NCI-H187 (cell line): ENCODE data around the gene SP2.

Experiments used
- DNase-seq, 2 experiments: peaks; one replicate each; lab custom pipeline; 2025; lab: John Stamatoyannopoulos, UW

Gene SP2

GRCh38 chr17:47889734-47890529, 6.1 kb upstream of the SP2 start:
- peak; percentile 51 to 57 for DNase-seq

- no peak for DNase-seq
Measured at GRCh38 chr17:47891545-47892088, 4.4 kb upstream of the SP2 start.

GRCh38 chr17:47894498-47895346, 1.3 kb upstream of the SP2 start:
- no peak for DNase-seq

GRCh38 chr17:47895347-47895855, 635 bp upstream of the SP2 start:
- DNase-seq = no peak

GRCh38 chr17:47896672-47897490, 845 bp downstream of the SP2 start:
- DNase-seq = no peak

- no peak for DNase-seq
Measured at GRCh38 chr17:47897561-47897960, 1.5 kb downstream of the SP2 start.

GRCh38 chr17:47898241-47898640, 2.2 kb downstream of the SP2 start:
- no peak for DNase-seq

- DNase-seq = no peak
Measured at GRCh38 chr17:47899643-47900042, 3.6 kb downstream of the SP2 start.

- no peak for DNase-seq
Measured at GRCh38 chr17:47901423-47901822, 5.4 kb downstream of the SP2 start.

- DNase-seq = no peak
Measured at GRCh38 chr17:47902039-47902744, 6.2 kb downstream of the SP2 start.

- DNase-seq = no peak
Measured at GRCh38 chr17:47905221-47905733, 9.2 kb downstream of the SP2 start.

GRCh38 chr17:47906443-47906842, 10.4 kb downstream of the SP2 start:
- no peak for DNase-seq

- no peak for DNase-seq
Measured at GRCh38 chr17:47907932-47908562, 12.0 kb downstream of the SP2 start.

GRCh38 chr17:47913050-47913449, 17.0 kb downstream of the SP2 start:
- no peak for DNase-seq

GRCh38 chr17:47914306-47914948, 18.4 kb downstream of the SP2 start:
- DNase-seq = no peak

GRCh38 chr17:47915776-47916398, 19.9 kb downstream of the SP2 start:
- DNase-seq = no peak

- no peak for DNase-seq
Measured at GRCh38 chr17:47916489-47917208, 20.6 kb downstream of the SP2 start.

- DNase-seq = no peak
Measured at GRCh38 chr17:47917581-47917980, 21.5 kb downstream of the SP2 start.

- DNase-seq = no peak
Measured at GRCh38 chr17:47918006-47918405, 22.0 kb downstream of the SP2 start.
